D721Med (cell line): ENCODE results near the gene KCND3.

ENCODE experiments used
- DNase-seq: peaks from one replicate; pipeline ENCODE4 v3.0.0; 2011; ENCODE audit warnings: low spot score; ENCODE audit not compliant: insufficient read length
- FAIRE-seq: peaks from 2 replicates; lab custom pipeline; 2011; peaks lifted over from hg19 to GRCh38; lab: Jason Lieb, UNC
- TF ChIP-seq, protein P1 (sequence below): IDR thresholded peaks from 2 replicates; pipeline ENCODE4 v1.5.1; 2012; ENCODE audit warnings: mild to moderate bottlenecking, control low read depth; ENCODE audit not compliant: insufficient read depth; ENCODE audit errors: missing control alignments

Gene KCND3

DNA sequence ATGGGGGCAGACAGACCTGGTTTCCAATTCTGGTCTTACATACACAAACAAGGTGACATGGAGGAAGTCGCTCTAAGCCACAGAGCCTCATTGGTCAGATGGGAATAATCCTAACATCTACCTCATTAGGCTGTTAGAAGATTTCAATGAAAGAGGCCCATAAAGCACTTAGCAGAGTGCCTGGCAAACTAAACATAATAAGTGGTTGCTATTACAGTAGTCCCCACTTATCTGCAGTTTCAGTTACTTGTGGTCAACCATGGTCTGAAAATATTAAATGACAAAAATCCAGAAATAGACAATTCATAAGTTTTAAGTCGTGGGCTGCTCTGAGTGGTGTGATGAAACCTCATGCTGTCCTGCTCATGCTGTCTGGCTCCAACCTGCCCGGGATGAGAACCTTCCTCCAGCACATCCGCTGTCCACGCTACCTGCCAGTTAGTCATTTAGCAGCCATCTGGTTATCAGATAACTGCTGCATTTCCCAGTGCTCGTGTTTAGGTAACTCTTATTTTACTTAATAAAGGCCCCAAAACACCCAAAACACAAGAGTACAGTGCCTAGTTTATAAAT lies 121.5 kb downstream of the KCND3 start:
- FAIRE-seq (no peak), DNase-seq (no peak)
- TF ChIP-seq, protein P1, sequence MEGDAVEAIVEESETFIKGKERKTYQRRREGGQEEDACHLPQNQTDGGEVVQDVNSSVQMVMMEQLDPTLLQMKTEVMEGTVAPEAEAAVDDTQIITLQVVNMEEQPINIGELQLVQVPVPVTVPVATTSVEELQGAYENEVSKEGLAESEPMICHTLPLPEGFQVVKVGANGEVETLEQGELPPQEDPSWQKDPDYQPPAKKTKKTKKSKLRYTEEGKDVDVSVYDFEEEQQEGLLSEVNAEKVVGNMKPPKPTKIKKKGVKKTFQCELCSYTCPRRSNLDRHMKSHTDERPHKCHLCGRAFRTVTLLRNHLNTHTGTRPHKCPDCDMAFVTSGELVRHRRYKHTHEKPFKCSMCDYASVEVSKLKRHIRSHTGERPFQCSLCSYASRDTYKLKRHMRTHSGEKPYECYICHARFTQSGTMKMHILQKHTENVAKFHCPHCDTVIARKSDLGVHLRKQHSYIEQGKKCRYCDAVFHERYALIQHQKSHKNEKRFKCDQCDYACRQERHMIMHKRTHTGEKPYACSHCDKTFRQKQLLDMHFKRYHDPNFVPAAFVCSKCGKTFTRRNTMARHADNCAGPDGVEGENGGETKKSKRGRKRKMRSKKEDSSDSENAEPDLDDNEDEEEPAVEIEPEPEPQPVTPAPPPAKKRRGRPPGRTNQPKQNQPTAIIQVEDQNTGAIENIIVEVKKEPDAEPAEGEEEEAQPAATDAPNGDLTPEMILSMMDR: no peak

DNA sequence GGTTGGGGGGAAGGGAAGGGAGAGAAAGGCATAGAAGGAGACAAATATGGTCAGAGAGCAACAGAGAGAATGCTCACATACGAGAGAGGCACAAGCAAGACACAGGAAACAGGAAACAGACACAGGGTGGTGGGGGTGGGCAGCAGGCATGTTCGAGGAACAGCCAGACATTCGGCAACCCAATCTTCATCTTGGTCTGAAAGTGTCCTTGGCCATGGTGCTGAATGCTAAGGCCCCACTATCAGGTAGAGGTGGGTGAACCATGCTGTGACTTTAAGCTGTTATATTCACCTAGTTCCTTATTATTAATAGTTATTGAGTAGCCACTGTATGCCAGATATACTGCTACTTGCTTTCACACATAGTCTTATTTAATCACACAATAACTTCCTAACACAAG lies 124.6 kb downstream of the KCND3 start:
- TF ChIP-seq, protein P1: no peak
- no peak for FAIRE-seq
- DNase-seq: no peak

DNA sequence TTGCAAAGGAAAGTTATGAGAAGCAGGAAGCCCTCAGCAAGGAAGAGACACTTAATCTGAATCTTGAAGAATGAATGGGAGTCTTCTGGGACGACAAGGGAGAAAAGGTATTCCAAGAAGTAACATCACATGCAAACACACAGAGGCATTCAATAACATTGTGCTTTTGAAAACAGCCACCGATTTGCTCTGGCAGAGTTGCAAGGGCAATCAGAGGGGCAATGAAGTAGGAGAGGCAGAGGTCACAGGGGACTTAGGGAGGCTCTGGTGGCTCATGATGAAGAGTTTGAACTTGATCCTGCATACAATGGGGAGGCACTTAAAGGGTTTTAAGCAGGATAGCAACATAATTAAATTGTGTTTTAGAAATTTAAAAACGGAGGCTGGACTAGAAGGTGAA lies 126.1 kb downstream of the KCND3 start:
- FAIRE-seq: no peak
- no peak for DNase-seq
- TF ChIP-seq, protein P1: no peak

DNA sequence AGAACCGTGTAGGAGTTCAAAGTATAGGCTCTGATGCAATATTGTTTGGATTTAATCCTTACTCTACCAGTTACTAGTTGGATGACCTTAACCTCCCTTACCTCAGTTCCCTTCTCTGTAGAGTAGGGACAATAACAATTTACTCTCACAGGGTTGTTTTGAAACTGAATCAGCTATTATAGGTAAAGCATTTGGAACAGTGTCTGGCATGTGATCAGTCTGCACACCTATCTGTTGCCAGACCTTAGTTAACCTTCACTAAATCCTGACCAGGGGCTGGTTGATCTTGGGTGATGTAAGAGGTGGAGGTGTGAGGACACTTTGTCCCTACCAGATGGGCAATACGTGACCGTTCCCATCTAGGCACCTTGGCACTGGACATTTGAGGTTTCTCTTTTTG lies 126.9 kb downstream of the KCND3 start:
- FAIRE-seq: no peak
- TF ChIP-seq, protein P1: no peak
- no peak for DNase-seq

DNA sequence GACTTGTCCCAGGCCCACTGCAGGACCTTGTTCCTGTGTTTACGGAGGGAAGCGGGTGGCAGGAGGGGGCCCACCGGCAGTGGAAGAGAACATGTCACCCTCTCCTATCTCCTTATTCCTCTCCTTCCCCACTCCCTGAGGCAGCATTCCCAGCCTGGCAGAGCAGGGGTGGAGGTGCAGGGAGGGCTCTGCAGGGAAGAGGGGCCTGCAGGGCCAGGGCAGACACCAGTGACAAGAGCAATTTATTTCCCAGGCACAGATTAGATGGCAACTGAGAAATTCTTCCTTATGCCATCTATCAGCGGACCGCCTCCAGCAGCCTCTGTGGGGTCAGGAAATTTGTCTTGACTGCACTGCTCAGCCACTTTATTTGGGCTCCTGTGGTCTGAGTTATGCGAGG lies 127.9 kb downstream of the KCND3 start:
- TF ChIP-seq, protein P1: no peak
- FAIRE-seq (no peak), DNase-seq (no peak)

DNA sequence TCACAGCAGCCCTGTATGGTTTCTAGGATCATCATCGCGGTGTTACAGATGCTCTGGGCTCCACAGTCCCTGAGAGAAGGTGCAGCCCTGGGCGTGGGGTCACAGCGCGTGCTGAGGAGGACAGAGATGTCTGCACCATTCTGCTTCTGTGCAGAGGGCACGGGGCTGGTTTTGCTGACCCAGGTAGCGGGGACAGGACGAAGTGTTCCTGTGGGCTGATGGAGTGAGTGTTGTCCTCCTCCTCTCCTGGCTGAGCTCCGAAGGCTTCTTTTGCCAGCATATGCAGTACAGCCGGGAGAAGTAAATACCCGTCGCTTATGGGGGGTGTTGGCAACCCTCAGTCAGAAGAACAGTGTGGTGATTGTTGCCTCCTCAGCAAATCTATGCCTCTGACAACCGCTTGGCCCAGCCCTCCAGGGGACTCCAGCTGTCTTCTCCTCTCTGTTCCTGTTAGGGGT lies 132.2 kb downstream of the KCND3 start:
- DNase-seq (no peak), FAIRE-seq (no peak)
- TF ChIP-seq, protein P1: no peak

DNA sequence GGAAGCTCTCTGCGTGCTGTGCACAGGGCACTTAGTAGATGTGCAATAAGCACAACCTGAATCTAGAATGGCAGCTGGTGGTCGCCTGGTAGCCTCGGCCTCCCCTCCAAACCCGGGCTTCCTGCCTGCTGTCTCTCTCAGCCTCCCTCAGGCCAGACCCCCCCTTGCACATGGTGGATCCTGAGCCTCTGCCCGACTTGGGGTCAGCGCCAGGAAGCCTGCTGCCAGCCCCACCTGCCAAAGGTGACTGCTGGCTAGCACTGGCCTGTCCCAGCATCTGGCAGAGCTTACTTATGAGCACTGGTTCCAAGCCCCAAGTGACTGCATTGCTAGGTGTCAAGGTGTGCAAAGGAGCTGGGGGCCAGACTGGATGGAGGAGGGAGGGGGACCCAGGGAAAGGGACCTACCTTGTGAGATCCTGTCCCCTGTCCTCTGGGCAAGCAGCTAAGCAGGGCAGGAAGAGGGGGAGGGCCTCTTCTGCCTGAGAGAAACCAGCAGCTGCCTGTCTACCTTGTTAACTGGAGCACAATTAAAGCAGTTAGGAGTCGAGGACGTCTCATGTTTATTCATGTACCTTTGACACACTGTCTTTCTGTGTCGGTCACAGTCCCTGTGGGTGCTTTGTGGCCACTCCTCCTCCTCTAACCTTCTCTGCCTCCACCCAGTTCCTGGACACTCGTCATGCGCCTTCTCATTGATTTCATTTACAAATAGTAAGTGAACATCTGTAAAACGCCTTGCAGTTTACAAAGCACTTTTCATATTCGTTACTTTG lies 132.9 kb downstream of the KCND3 start:
- no peak for FAIRE-seq
- DNase-seq: no peak

More for the DNA sequence above, 132.9 kb downstream of the KCND3 start:
- TF ChIP-seq, protein P1: no peak
